AG10803 (cell line): ENCODE data around the gene SCNN1G.

Experiments
- DNase-seq: peaks from one replicate; pipeline ENCODE4 v3.0.0; 2010; ENCODE audit warnings: low read depth
- H3K4me3 ChIP-seq: 2 replicates; pipeline ENCODE4 v1.5.1; 2011; ENCODE audit warnings: mild to moderate bottlenecking, low read length, control low read depth
- TF ChIP-seq, protein P1 (sequence below): conservative IDR thresholded peaks from 2 replicates; pipeline ENCODE4 v1.5.1; 2011; ENCODE audit warnings: mild to moderate bottlenecking, low read length, control low read depth, inconsistent platforms

The SCNN1G gene

DNA sequence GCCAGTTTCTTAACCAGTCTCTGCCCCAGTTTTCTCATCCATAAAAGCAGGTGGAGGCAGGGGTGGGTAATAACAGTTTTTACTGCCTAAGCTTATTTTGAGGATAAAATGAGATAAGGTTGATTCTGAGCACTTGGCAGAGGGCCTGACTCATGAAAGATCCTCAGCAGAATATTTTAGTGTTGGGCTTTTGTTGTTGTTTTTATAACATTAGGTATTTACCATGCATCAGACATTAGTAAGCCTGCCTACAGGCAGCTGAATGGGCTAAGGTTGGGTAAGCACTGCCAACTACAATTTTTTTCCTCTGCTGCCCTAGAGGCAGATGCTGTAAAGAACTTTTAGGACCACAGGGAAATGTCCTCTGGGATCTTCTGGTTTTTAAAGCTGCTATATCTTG lies 43.1 kb downstream of the SCNN1G start:
- no peak for DNase-seq
- TF ChIP-seq, protein P1, sequence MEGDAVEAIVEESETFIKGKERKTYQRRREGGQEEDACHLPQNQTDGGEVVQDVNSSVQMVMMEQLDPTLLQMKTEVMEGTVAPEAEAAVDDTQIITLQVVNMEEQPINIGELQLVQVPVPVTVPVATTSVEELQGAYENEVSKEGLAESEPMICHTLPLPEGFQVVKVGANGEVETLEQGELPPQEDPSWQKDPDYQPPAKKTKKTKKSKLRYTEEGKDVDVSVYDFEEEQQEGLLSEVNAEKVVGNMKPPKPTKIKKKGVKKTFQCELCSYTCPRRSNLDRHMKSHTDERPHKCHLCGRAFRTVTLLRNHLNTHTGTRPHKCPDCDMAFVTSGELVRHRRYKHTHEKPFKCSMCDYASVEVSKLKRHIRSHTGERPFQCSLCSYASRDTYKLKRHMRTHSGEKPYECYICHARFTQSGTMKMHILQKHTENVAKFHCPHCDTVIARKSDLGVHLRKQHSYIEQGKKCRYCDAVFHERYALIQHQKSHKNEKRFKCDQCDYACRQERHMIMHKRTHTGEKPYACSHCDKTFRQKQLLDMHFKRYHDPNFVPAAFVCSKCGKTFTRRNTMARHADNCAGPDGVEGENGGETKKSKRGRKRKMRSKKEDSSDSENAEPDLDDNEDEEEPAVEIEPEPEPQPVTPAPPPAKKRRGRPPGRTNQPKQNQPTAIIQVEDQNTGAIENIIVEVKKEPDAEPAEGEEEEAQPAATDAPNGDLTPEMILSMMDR = no peak
- no peak overlapping the region for H3K4me3 ChIP-seq

DNA sequence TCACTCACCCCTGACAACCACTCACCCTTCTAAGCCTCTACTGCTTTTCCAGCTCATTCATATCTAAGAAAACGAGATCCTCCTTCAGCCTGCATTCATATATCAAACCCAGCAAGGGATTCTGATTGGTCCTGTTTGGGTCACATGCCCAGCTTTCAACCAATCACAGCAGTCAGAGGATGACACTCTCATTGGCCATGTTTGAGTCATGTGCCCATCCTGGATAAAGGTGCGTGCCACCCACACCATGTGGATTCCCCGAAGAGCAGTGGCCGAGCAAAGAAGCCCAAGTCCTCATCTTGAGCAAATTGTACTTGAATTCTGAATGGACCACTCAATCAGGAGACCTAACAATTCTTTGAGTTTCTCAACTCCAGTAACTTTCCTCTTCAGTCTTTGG lies 45.0 kb downstream of the SCNN1G start:
- no peak overlapping the region for H3K4me3 ChIP-seq
- DNase-seq = no peak
- TF ChIP-seq, protein P1 = no peak

DNA sequence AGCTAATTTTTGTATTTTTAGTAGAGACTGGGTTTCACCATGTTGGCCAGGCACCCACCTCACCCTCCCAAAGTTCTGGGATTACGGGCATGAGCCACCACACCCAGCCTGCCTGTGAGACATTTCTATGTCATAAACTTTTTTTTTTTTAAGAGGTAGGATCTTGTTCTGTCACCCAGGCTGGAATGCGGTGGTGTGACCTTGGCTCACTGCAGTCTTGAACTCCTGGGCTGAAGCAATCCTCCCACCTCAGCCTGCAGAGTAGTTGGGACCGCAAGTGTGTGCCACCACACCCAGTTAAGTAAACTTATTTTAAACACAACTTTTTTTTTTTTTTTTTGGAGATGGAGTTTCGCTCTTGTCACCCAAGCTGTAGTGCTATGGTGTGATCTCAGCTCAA lies 47.2 kb downstream of the SCNN1G start:
- DNase-seq = no peak
- no peak overlapping the region for H3K4me3 ChIP-seq
- TF ChIP-seq, protein P1 = no peak

DNA sequence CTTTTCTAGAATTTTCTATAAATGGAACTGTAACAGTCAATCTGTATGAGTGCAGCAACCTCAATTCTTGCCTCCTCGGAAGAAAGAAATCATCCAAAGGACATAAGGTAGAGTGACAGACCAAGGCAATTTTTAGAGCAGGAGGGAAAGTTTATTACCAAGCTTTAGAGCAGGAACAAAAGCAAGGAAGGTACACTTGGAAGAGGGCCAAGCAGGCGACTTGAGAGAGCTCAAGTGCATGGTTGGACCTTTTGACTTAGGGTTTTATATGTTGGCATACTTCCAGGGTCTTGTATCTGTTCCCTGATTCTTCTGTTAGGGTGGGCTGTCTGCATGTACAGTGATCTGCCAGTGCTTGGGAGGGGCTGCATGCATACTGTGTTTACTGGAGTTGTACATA lies 50.3 kb downstream of the SCNN1G start:
- DNase-seq = no peak
- TF ChIP-seq, protein P1 = no peak
- no peak overlapping the region for H3K4me3 ChIP-seq

DNA sequence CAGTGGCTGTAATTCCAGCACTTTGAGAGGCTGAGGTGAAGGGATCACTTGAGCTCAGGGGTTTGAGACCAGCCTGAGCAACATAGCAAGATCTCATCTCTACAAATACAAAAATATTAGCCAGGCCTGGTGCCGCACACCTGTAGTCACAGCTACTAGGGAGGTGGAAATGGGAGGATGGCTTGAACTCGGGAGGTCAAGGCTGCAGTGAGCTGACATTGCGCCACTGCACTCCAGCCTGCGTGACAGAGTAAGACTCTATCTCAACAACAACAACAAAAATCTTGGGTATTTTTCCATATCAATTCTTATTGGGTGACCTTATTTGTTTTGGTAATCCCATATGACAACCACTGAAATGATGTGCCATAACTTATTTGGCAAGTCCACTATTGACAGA lies 52.6 kb downstream of the SCNN1G start:
- no peak for DNase-seq
- no peak overlapping the region for H3K4me3 ChIP-seq
- TF ChIP-seq, protein P1 = no peak

DNA sequence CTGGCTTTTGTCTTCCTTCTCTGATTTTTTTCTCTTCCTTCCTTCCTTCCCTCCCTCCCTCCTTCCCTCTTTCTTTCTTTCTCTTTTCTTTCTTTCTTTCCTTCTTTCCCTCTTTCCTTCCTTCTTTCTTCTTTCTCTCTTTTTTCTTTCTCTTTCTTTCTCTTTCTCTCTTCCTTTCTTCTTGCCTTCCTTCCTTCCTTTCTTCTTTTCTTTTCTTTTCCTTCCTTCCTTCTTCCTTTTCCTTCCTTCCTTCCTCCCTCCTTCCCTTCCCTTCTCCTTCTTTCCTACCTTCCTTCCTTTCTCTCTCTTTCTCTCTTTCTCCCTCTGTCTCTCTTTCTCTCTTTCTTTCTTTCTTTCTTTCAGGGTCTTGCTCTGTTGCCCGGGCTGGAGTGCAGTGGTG lies 54.4 kb downstream of the SCNN1G start:
- no peak for DNase-seq
- TF ChIP-seq, protein P1 = no peak
- no peak overlapping the region for H3K4me3 ChIP-seq

DNA sequence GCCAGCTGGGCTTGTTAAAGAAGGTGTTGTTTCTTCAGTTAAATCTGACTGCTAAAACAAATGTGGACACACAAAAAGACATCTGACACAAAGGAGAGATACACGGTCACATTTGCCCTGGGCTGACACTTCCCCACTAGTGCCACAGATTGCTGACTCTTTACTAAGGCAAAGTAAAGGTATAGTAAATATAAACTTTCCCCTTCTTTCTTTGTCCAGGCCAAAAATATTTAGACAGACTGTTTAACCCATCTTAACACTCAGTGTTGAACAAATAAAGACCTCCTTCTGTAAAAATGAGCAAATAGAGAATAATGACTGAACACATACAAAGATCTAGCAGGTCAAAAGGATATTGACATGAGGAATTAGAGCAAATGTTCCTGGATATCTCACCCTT lies 58.4 kb downstream of the SCNN1G start:
- TF ChIP-seq, protein P1 = no peak
- no peak overlapping the region for H3K4me3 ChIP-seq
- DNase-seq = no peak
